Left lung (tissue), 10 donors: ENCODE measurements around the gene NR4A2. TPM values are rescaled to one million over a fixed set of nuclear protein-coding genes. Genes with fewer than 3 reads are reported as not detected.
A peak's percentile ranks its signal among the peaks of the same experiment; 100 is the strongest.

ENCODE experiments used
- ATAC-seq: fragments of 200-7000 bp; cut with Tn5 transposase; one replicate; pipeline ENCODE4 v1.9.1; 2020; ENCODE audit warnings: moderate library complexity
- DNase-seq, 4 donors: peaks; one replicate each; pipeline ENCODE4 v3.0.0-alpha.2; 2013 to 2020
- H3K27ac ChIP-seq, 2 donors: fragments of 200-600 bp; sonication (generic) in 1 of 2; one replicate each; pipeline versions ENCODE4 v1.5.0 to v1.8.0; 2020 to 2021
- H3K27me3 ChIP-seq, 2 donors: fragments of 200-600 bp; sonication (generic) in 1 of 2; one replicate each; pipeline versions ENCODE4 v1.5.0 to v1.8.0; 2020 to 2021
- H3K36me3 ChIP-seq, 2 donors: fragments of 200-600 bp; sonication (generic) in 1 of 2; one replicate each; pipeline versions ENCODE4 v1.5.0 to v1.8.0; 2020 to 2021
- H3K4me1 ChIP-seq, 2 donors: fragments of 200-600 bp; one replicate each; pipeline ENCODE4 v1.8.0; 2021
- H3K4me3 ChIP-seq, 2 donors: fragments of 200-600 bp; sonication (generic) in 1 of 2; one replicate each; pipeline versions ENCODE4 v1.5.0 to v1.8.0; 2020 to 2021; ENCODE audit warnings: mild to moderate bottlenecking in 1 of 2
- H3K9me3 ChIP-seq, 2 donors: fragments of 200-600 bp; sonication (generic) in 1 of 2; one replicate each; pipeline versions ENCODE4 v1.5.0 to v1.8.0; 2020 to 2021
- intact Hi-C, 2 donors: fragments of 100-400 bp; cut with DNase I; formaldehyde crosslinking; loops; one replicate each; pipeline versions ENCODE4 v1.11.2 to v1.14.2; 2022
- polyA plus RNA-seq, 6 donors: library from polyadenylated mRNA; unstranded; fragments of 120-200 nt; gene quantifications; one replicate each; pipeline ENCODE4 v1.2.1, GENCODE V29; 2013; ENCODE audit not compliant: insufficient read length in 6 of 6
- total RNA-seq, 2 donors: library from RNA; stranded (reverse); fragmentation: NEBNext Ultra II Directional; extraction: Animal tissue kit (Norgen Biotek cat#: 25700); gene quantifications; one replicate each; pipeline ENCODE4 v1.2.1, GENCODE V29; 2021
- TF ChIP-seq, protein P1 (sequence below), 2 donors: fragments of 200-600 bp; sonication (generic) in 1 of 2; IDR thresholded peaks; one replicate each; pipeline versions ENCODE4 v1.5.0 to v1.8.0; 2021; ENCODE audit warnings: antibody characterized with exemption in 2 of 2
- donor health status: DM: no; HTN: yes; CAD: no.
- donor health status: DM: no; HTN: no; CAD: no.

Gene NR4A2
- total and polyA plus RNA-seq, 8 donors: 1.9 to 7.0 (median 4.0) TPM

DNA sequence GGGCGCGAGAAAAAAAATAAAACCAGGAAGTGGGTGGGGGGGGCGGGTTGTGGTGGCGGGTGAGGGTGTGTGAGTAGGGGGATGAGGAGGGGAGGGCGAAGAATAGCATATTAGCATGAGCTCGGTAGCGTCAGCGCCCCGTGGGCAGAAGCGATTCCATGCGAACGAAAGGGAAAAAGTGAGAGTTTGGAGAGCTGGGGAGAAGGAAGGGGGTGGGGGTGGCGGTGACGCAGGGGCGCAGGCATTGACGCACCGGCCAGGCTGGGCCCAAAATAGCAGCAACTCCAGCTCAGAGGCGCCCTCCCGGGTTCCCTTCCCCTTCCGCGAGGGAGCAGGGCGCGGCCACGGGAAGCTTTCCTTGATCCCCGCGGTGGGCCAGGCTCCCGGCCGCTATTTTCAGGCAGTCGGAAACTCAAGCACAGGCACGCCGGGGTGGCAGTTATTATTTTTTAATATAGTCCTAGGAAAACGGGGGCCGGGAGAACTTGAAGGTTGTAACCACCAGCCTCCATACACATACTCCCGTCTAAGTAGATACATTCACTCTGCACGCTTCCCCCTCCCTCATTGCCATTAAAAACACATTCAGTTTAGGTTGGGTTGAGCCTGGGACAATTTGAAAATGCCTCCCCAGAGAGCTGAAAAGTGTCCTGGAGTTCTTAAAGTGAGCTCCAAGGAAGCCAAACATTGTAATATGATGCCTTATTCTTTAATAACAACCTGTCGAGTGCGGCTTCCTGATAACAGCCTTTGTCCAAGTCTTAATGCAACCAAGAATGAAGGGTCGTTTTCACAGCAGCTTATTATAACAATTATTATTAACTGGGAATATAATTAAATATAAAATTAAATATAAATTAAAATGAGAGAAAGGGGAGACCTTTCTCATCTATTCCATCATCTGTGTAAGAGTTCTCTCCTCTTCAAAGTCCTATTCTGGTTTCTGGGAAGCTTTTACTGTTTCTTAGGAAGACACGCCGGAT lies 2.3 kb upstream of the NR4A2 start:
- ATAC-seq: peak; percentile 78
- intact Hi-C loops: no loop called here
- H3K27me3 ChIP-seq: peaks cover 6 to 13% of the 10 kb centered on the region in 2 donors

DNA sequence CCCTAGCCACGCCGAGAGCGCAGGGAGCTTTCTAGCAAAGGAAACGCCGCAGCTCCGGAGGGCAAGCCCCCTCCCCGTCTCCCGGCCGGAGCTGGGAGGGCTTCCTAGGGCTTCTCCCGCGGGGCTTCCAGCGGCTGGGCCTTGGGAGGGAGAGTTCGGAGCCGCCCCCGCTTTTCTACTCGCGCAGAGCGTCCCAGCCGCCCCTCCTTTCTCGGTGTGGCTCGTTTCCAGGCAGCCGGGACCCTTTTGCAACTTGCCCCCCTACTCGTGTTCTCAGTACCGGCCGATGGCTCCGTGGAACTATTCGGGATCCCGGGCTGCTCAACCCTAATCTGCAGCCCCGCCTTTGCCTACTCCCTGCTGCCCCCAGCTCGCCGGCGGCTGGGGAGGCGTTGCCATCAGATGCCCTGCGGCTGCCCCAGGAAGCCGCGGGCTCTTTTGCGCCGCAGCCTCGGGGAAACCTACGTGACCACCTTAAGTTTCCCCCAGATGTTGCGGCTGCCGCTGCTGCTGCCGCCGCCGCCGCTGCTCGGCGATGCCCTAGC lies 1.5 kb upstream of the NR4A2 start:
- TF ChIP-seq, protein P1, sequence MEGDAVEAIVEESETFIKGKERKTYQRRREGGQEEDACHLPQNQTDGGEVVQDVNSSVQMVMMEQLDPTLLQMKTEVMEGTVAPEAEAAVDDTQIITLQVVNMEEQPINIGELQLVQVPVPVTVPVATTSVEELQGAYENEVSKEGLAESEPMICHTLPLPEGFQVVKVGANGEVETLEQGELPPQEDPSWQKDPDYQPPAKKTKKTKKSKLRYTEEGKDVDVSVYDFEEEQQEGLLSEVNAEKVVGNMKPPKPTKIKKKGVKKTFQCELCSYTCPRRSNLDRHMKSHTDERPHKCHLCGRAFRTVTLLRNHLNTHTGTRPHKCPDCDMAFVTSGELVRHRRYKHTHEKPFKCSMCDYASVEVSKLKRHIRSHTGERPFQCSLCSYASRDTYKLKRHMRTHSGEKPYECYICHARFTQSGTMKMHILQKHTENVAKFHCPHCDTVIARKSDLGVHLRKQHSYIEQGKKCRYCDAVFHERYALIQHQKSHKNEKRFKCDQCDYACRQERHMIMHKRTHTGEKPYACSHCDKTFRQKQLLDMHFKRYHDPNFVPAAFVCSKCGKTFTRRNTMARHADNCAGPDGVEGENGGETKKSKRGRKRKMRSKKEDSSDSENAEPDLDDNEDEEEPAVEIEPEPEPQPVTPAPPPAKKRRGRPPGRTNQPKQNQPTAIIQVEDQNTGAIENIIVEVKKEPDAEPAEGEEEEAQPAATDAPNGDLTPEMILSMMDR (IDR thresholded peaks at IDR 0.05): no peak
- intact Hi-C loops: no loop called here
- DNase-seq (peak; percentile 66 to 95 (median 77)), ATAC-seq (peak; percentile 22)
- Histone ChIP-seq H3K27ac (peak overlapping the region; percentile 99 to 100), H3K9me3 (no peaks in the 10 kb centered on the region), H3K4me3 (peak overlapping the region; percentile 74 to 75), H3K4me1 (peaks cover 6 to 53% of the 10 kb centered on the region in 2 donors), H3K27me3 (peaks cover 13 to 21% of the 10 kb centered on the region in 2 donors), H3K36me3 (peaks cover 0 to 7% of the 10 kb centered on the region in 2 donors)

More for the DNA sequence above, 2.3 kb upstream of the NR4A2 start:
- DNase-seq: peak; percentile 87 to 95 (median 93)
- TF ChIP-seq, protein P1 (IDR thresholded peaks at IDR 0.05): no peak
- peak overlapping the region; percentile 74 to 75 for H3K4me3 ChIP-seq
- H3K9me3 ChIP-seq: no peaks in the 10 kb centered on the region
- peak overlapping the region; percentile 99 to 100 for H3K27ac ChIP-seq
- H3K36me3 ChIP-seq: no peaks in the 10 kb centered on the region
- peaks cover 6 to 53% of the 10 kb centered on the region in 2 donors for H3K4me1 ChIP-seq

DNA sequence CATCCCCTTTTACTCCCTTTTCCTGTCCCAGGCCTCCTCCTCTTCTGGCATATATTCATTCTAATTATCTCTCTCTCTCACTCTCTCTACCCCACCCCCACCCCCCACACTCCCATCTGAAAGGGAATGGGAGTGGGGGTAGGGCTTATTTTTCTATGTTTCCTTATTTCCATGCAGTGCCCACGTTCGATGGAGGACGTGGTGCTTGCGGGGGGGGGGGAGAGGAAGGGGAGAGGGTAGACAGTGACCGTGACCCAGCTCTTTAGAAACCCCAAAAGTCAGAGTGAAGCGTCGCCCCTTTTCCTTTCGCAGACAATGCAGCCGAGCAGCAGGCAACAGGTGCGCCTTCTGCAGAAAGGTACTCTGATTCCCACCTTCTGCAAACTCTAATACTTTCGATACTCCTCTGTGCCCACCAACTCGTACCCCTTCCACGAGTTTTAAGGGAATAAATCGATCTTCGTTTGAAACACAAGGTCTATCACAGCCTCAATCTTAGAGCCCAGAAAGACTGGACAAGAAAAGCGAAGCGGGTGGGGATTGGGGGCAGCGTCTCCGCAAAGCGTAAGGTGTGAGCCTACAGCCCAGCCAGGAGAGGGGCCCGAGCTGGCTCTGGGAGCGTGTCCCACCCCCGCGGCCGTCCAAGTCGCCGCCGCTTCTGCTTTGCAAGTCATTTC lies 891 bp upstream of the NR4A2 start:
- intact Hi-C loops: no loop called here
- Histone ChIP-seq H3K9me3 (no peaks in the 10 kb centered on the region), H3K4me1 (peaks cover 6 to 50% of the 10 kb centered on the region in 2 donors), H3K36me3 (peaks cover 0 to 9% of the 10 kb centered on the region in 2 donors), H3K27ac (peak overlapping the region; percentile 99 to 100), H3K27me3 (peaks cover 17 to 27% of the 10 kb centered on the region in 2 donors), H3K4me3 (peak overlapping the region; percentile 74 to 75)
- ATAC-seq (peak; percentile 10), DNase-seq (no peak)
- TF ChIP-seq, protein P1 (IDR thresholded peaks at IDR 0.05): no peak

DNA sequence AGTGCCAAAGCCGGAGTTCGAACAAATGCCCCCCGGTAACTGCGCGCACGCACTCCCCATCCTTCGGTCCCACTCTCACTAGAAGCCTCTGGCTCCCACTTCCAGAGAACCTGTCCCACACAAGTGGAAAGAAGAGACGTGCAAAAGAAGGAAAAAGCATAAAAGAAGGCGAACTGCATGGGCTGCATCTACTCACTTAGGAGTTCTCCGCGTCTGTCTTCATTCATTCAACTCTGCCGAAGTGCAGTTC lies 312 bp downstream of the NR4A2 start:
- DNase-seq (no peak), ATAC-seq (no peak)
- Histone ChIP-seq H3K27me3 (peaks cover 17 to 39% of the 10 kb centered on the region in 2 donors), H3K4me3 (peak overlapping the region; percentile 74 to 75), H3K4me1 (peaks cover 6 to 49% of the 10 kb centered on the region in 2 donors), H3K9me3 (no peaks in the 10 kb centered on the region), H3K36me3 (peaks cover 0 to 20% of the 10 kb centered on the region in 2 donors), H3K27ac (peak overlapping the region; percentile 99 to 100)
- TF ChIP-seq, protein P1 (IDR thresholded peaks at IDR 0.05): no peak
- intact Hi-C loops: no loop called here
